Spleen (tissue), 11 donors: ENCODE measurements around the gene SHROOM4. TPM values are rescaled to one million over a fixed set of nuclear protein-coding genes. Genes with fewer than 3 reads are reported as not detected.

Source experiments
- DNase-seq: peaks from one replicate; pipeline ENCODE4 v3.0.0-alpha.2; 2020
- H3K27ac ChIP-seq, 8 donors: fragments of 200-600 bp; sonication (generic) in 7 of 8; 1 replicate in 4 of 8; 2 replicates in 4 of 8; pipeline versions ENCODE4 v1.5.0 to v1.8.0; 2016 to 2021; ENCODE audit warnings: inconsistent platforms in 4 of 8, mild to moderate bottlenecking in 4 of 8, moderate library complexity in 1 of 8
- H3K27me3 ChIP-seq, 7 donors: fragments of 200-600 bp; sonication (generic) in 6 of 7; replicated peaks in 1 of 7; 1 replicate in 4 of 7; 2 replicates in 3 of 7; pipeline versions ENCODE4 v1.5.0 to v1.8.0; 2016 to 2021; ENCODE audit warnings: inconsistent platforms in 3 of 7, mild to moderate bottlenecking in 1 of 7
- H3K36me3 ChIP-seq, 6 donors: fragments of 200-600 bp; sonication (generic) in 5 of 6; 1 replicate in 4 of 6; 2 replicates in 2 of 6; pipeline versions ENCODE4 v1.5.0 to v1.8.0; 2016 to 2021; ENCODE audit warnings: inconsistent platforms in 2 of 6
- H3K4me1 ChIP-seq, 6 donors: fragments of 200-600 bp; sonication (generic) in 5 of 6; 1 replicate in 3 of 6; 2 replicates in 3 of 6; pipeline versions ENCODE4 v1.5.0 to v1.8.0; 2016 to 2021; ENCODE audit warnings: inconsistent platforms in 3 of 6
- H3K4me3 ChIP-seq, 8 donors: fragments of 200-600 bp; sonication (generic) in 7 of 8; 1 replicate in 4 of 8; 2 replicates in 4 of 8; pipeline versions ENCODE4 v1.5.0 to v1.8.0; 2016 to 2021; ENCODE audit warnings: inconsistent platforms in 4 of 8, mild to moderate bottlenecking in 4 of 8, moderate library complexity in 2 of 8
- H3K9me3 ChIP-seq, 8 donors: fragments of 200-600 bp; sonication (generic) in 7 of 8; 1 replicate in 4 of 8; 2 replicates in 4 of 8; pipeline versions ENCODE4 v1.5.0 to v1.8.0; 2016 to 2021; ENCODE audit warnings: inconsistent platforms in 4 of 8
- POLR2A ChIP-seq, 3 donors: fragments of 450-650 bp; IDR thresholded peaks; one replicate each; pipeline ENCODE4 v1.5.1; 2017; ENCODE audit warnings: antibody characterized with exemption in 3 of 3, mild to moderate bottlenecking in 1 of 3
- POLR2AphosphoS5 ChIP-seq, 3 donors: sonication (generic); formaldehyde crosslinking; IDR thresholded peaks; one replicate each; pipeline ENCODE4 v1.5.1; 2017; ENCODE audit warnings: antibody characterized with exemption in 3 of 3
- WGBS, 5 donors: extraction: QIAGEN DNeasy Blood & Tissue Kit in 3 of 5; methylation state at CpG; one replicate each; pipeline versions ENCODE4 v1.1.5 to v1.1.7; 2013 to 2018; 5-methylcytosine and 5-hydroxymethylcytosine counted together
- intact Hi-C: fragments of 100-400 bp; cut with DNase I; formaldehyde crosslinking; loops from one replicate; pipeline ENCODE4 v1.15.0; 2023; ENCODE audit warnings: low total_unique reads
- polyA plus RNA-seq, 3 donors: library from polyadenylated mRNA; stranded (reverse); fragments of 200-250 nt; gene quantifications; one replicate each; pipeline ENCODE4 v1.2.1, GENCODE V29; 2013
- total RNA-seq, 7 donors: library from RNA; depleted of rRNA in 3 of 7; stranded (reverse); fragments of >200 nt in 3 of 7; fragmentation: NEBNext Ultra II Directional in 4 of 7; extraction: Animal tissue kit (Norgen Biotek cat#: 25700) in 4 of 7; gene quantifications; one replicate each; pipeline versions ENCODE4 v1.1.0 to v1.2.1, GENCODE V29; 2016 to 2021
- TF ChIP-seq, protein P1 (sequence below), 11 experiments: fragments of 200-600 bp in 7 of 11; fragments of 450-650 bp in 4 of 11; sonication (generic) in 4 of 11; IDR thresholded peaks in 8 of 11; conservative IDR thresholded peaks in 3 of 11; 1 replicate in 7 of 11; 2 replicates in 4 of 11; pipeline versions ENCODE4 v1.4.0 to v1.8.0; 2016 to 2021; ENCODE audit warnings: antibody characterized with exemption in 11 of 11, inconsistent platforms in 4 of 11, mild to moderate bottlenecking in 1 of 11
- donor health status: healthy with polysubstance abuse.
- donor health status: DM: no; HTN: no; CAD: no; lungs with moderate emphysema.
- donor health status: DM: no; HTN: no; CAD: no.
- donor health status: Bipolar disorder and iron deficiency.
- donor health status: healthy.
- donor health status: DM: no; HTN: no; CAD: no.
- donor health status: DM: yes; HTN: yes; CAD: no.

Gene SHROOM4
- total and polyA plus RNA-seq, 10 donors: 0.24 to 4.4 (median 2.4) TPM

DNA sequence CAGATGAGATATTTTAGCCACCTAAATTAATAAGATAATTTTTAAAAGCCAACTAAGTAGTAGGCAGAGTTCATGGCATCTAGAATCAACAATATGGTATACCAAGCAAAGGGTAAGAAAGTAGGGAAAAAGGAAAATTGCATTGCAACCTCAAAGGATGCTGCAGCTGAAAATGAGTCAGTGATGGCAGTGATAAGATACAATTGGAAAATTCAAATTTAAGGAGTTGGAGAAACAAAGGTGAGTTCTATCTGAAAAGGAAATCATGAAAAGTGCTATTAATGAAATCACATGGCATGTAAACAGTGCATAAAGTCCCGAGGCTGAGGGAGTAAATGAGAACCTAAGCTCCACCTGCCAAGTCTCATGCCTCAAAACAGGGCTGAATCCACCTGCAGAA is 33.9 kb downstream of the SHROOM4 start:
- no peaks in the 10 kb centered on the region for H3K9me3 ChIP-seq
- TF ChIP-seq POLR2A (IDR thresholded peaks at IDR 0.05) (no peak), POLR2AphosphoS5 (IDR thresholded peaks at IDR 0.05) (no peak)
- TF ChIP-seq, protein P1, sequence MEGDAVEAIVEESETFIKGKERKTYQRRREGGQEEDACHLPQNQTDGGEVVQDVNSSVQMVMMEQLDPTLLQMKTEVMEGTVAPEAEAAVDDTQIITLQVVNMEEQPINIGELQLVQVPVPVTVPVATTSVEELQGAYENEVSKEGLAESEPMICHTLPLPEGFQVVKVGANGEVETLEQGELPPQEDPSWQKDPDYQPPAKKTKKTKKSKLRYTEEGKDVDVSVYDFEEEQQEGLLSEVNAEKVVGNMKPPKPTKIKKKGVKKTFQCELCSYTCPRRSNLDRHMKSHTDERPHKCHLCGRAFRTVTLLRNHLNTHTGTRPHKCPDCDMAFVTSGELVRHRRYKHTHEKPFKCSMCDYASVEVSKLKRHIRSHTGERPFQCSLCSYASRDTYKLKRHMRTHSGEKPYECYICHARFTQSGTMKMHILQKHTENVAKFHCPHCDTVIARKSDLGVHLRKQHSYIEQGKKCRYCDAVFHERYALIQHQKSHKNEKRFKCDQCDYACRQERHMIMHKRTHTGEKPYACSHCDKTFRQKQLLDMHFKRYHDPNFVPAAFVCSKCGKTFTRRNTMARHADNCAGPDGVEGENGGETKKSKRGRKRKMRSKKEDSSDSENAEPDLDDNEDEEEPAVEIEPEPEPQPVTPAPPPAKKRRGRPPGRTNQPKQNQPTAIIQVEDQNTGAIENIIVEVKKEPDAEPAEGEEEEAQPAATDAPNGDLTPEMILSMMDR (IDR thresholded peaks at IDR 0.05 in 8 of 11, conservative IDR thresholded peaks at IDR 0.05 in 3 of 11): no peak
- peaks cover 0 to 11% (median 0%) of the 10 kb centered on the region in 7 donors for H3K27me3 ChIP-seq
- intact Hi-C loops: no loop called here
- H3K27ac ChIP-seq: no peak overlapping the region
- no peaks in the 10 kb centered on the region for H3K36me3 ChIP-seq
- no peak overlapping the region for H3K4me3 ChIP-seq
- H3K4me1 ChIP-seq: no peaks in the 10 kb centered on the region
- WGBS, 5 donors: 45 to 79% (median 66%) methylated on average over 1 of the region's 1 CpG
- DNase-seq: no peak

DNA sequence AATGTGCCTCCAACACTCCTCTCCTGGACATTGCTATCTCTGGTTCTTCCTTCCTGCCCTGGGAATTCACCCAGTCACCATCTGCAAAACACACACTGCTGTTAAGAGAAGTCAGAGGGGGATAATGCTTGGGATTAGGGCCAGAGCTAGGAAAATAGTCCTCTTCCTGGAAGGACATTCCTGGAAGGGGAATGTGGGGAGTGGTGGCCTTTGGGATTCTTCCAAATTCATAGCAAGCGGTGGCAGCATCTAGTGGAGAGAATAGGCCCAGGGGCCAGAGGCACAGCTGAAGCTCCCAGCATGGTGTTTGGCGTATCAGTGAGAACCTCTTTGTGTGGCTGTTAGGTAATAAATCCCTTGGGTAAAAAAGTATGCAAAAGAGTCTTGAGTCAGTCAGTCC is 34.3 kb downstream of the SHROOM4 start:
- DNase-seq: no peak
- 58 to 74% (median 68%) methylated on average over 2 of the region's 2 CpGs for WGBS, 5 donors
- Histone ChIP-seq H3K27me3 (peaks cover 0 to 11% (median 0%) of the 10 kb centered on the region in 7 donors), H3K36me3 (no peaks in the 10 kb centered on the region), H3K9me3 (no peaks in the 10 kb centered on the region), H3K27ac (no peak overlapping the region), H3K4me3 (no peak overlapping the region), H3K4me1 (no peaks in the 10 kb centered on the region)
- TF ChIP-seq, protein P1 (IDR thresholded peaks at IDR 0.05 in 8 of 11, conservative IDR thresholded peaks at IDR 0.05 in 3 of 11): no peak
- TF ChIP-seq POLR2AphosphoS5 (IDR thresholded peaks at IDR 0.05) (no peak), POLR2A (IDR thresholded peaks at IDR 0.05) (no peak)
- intact Hi-C loops: no loop called here

DNA sequence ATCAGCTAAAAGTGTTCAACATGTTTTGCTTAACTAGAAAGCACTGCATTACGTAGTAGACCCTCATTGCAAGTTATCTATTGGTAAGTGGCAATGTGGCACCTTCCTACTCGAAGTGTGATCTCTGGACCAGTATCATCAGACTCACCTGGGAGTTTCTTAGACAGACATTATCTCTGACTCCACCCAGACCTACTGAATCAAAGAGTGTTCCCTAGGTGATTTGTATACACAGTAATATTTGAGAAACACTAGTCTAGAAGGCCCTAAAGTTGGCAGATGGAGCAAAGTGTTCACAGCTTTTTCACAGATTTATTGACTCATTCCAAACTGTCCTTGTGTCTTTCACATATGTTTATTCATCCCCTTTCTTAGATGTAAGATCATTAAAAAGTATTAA is 35.7 kb downstream of the SHROOM4 start:
- intact Hi-C loops: no loop called here
- Histone ChIP-seq H3K9me3 (no peaks in the 10 kb centered on the region), H3K36me3 (no peaks in the 10 kb centered on the region), H3K27me3 (peaks cover 0 to 11% (median 0%) of the 10 kb centered on the region in 7 donors), H3K27ac (no peak overlapping the region), H3K4me3 (no peak overlapping the region), H3K4me1 (no peaks in the 10 kb centered on the region)
- 54 to 98% (median 85%) methylated on average over 2 of the region's 2 CpGs for WGBS, 5 donors
- no peak for DNase-seq
- no peak for TF ChIP-seq POLR2A (IDR thresholded peaks at IDR 0.05)
- no peak for TF ChIP-seq POLR2AphosphoS5 (IDR thresholded peaks at IDR 0.05)
- TF ChIP-seq, protein P1 (IDR thresholded peaks at IDR 0.05 in 8 of 11, conservative IDR thresholded peaks at IDR 0.05 in 3 of 11): no peak

DNA sequence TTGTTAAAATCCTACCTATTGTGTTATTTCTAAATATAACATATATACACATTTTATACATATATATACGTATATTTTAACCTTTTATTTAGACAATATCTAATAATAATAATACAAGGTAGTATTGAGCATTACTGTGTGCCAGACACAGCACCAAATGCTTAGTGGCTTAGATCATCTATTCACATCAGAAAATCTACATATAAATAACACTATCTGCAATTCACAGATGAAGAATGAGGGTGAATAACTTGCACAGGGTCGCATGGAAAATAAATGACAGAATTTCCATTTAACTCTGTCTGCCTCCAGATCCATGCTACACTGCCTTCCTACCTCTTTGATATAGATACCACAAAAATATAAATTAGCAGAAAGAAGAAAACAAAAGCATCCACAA is 37.7 kb downstream of the SHROOM4 start:
- H3K4me3 ChIP-seq: no peak overlapping the region
- H3K9me3 ChIP-seq: no peaks in the 10 kb centered on the region
- WGBS, 5 donors: 58 to 97% (median 92%) methylated on average over 2 of the region's 2 CpGs
- H3K27ac ChIP-seq: no peak overlapping the region
- DNase-seq: no peak
- TF ChIP-seq POLR2A (IDR thresholded peaks at IDR 0.05): no peak
- TF ChIP-seq, protein P1 (IDR thresholded peaks at IDR 0.05 in 8 of 11, conservative IDR thresholded peaks at IDR 0.05 in 3 of 11): no peak
- TF ChIP-seq POLR2AphosphoS5 (IDR thresholded peaks at IDR 0.05): no peak
- intact Hi-C loops: no loop called here
- H3K4me1 ChIP-seq: no peaks in the 10 kb centered on the region
- peaks cover 0 to 11% (median 0%) of the 10 kb centered on the region in 7 donors for H3K27me3 ChIP-seq
- H3K36me3 ChIP-seq: no peaks in the 10 kb centered on the region
